Upper lobe of left lung (tissue), 6 donors: Measurements from ENCODE around the gene ATG7. TPM values are rescaled to one million over a fixed set of nuclear protein-coding genes. Genes with fewer than 3 reads are reported as not detected.

Experiments
- ATAC-seq, 2 donors: fragments of 200-7000 bp; cut with Tn5 transposase; one replicate each; pipeline ENCODE4 v1.9.1; 2022; ENCODE audit warnings: mild to moderate bottlenecking in 2 of 2, moderate library complexity in 2 of 2; ENCODE audit not compliant: low FRiP score in 2 of 2
- DNase-seq, 2 donors: peaks; one replicate each; pipeline ENCODE4 v3.0.0-alpha.2; 2019 to 2020
- H3K27ac ChIP-seq, 4 donors: fragments of 200-600 bp; sonication (generic); one replicate each; pipeline ENCODE4 v1.5.1; 2016 to 2019
- H3K27me3 ChIP-seq, 4 donors: fragments of 200-600 bp; sonication (generic); one replicate each; pipeline ENCODE4 v1.5.1; 2017 to 2019
- H3K36me3 ChIP-seq, 4 donors: fragments of 200-600 bp; sonication (generic); one replicate each; pipeline ENCODE4 v1.5.1; 2016 to 2019
- H3K4me1 ChIP-seq, 4 donors: fragments of 200-600 bp; sonication (generic); one replicate each; pipeline ENCODE4 v1.5.1; 2018 to 2019
- H3K4me3 ChIP-seq, 4 donors: fragments of 200-600 bp; sonication (generic); one replicate each; pipeline ENCODE4 v1.5.1; 2017 to 2019; ENCODE audit warnings: mild to moderate bottlenecking in 2 of 4, moderate library complexity in 1 of 4
- H3K9me3 ChIP-seq, 4 donors: fragments of 200-600 bp; sonication (generic); one replicate each; pipeline ENCODE4 v1.5.1; 2018 to 2019
- CTCF ChIP-seq, 6 experiments: fragments of 450-650 bp in 4 of 6; fragments of 200-600 bp in 2 of 6; sonication (generic) in 2 of 6; IDR thresholded peaks; one replicate each; pipeline ENCODE4 v1.5.1; 2016 to 2019; ENCODE audit warnings: antibody characterized with exemption in 6 of 6
- EP300 ChIP-seq, 4 donors: sonication (generic); formaldehyde crosslinking; IDR thresholded peaks; one replicate each; pipeline ENCODE4 v1.5.1; 2017; ENCODE audit warnings: antibody characterized with exemption in 4 of 4, control low read depth in 2 of 4
- POLR2A ChIP-seq, 4 donors: fragments of 450-650 bp; IDR thresholded peaks; one replicate each; pipeline ENCODE4 v1.5.1; 2016 to 2017; ENCODE audit warnings: antibody characterized with exemption in 4 of 4, mild to moderate bottlenecking in 2 of 4
- POLR2AphosphoS5 ChIP-seq, 2 donors: sonication (generic); formaldehyde crosslinking; IDR thresholded peaks; one replicate each; pipeline ENCODE4 v1.5.1; 2017; ENCODE audit warnings: antibody characterized with exemption in 2 of 2
- WGBS, 2 donors: methylation state at CpG; one replicate each; pipeline ENCODE4 v1.1.5; 2017 to 2018; 5-methylcytosine and 5-hydroxymethylcytosine counted together
- total RNA-seq, 6 donors: library from RNA; depleted of rRNA in 4 of 6; stranded (reverse); fragments of >200 nt in 4 of 6; gene quantifications; one replicate each; pipeline versions ENCODE4 v1.1.0 to v1.2.1, GENCODE V29; 2016 to 2021
- donor health status: DM: no; HTN: no; CAD: no; lungs with moderate emphysema.
- donor health status: DM: no; HTN: yes; CAD: no; lungs with severe emphysema.

ATG7 gene
- total RNA-seq, 6 donors from 2014 or later = 52.4 to 195 (median 74.1) TPM

GRCh38 chr3:11382146-11382745, 110.0 kb downstream of the ATG7 start:
- no peak for ATAC-seq
- Histone ChIP-seq H3K9me3 (no peaks in the 10 kb centered on the region), H3K4me3 (no peak overlapping the region), H3K27me3 (no peaks in the 10 kb centered on the region), H3K4me1 (peaks cover 10 to 20% (median 16%) of the 10 kb centered on the region in 4 donors), H3K36me3 (peaks cover 0 to 5% (median 3%) of the 10 kb centered on the region in 4 donors), H3K27ac (no peak overlapping the region)
- DNase-seq = no peak
- TF ChIP-seq POLR2AphosphoS5 (IDR thresholded peaks at IDR 0.05) (no peak), POLR2A (IDR thresholded peaks at IDR 0.05) (no peak), CTCF (IDR thresholded peaks at IDR 0.05) (no peak), EP300 (IDR thresholded peaks at IDR 0.05) (no peak)
- 91 to 92% methylated on average over 8 of the region's 8 CpGs for WGBS, 2 donors

- Histone ChIP-seq H3K4me3 (no peak overlapping the region), H3K36me3 (peaks cover 0 to 6% (median 3%) of the 10 kb centered on the region in 4 donors), H3K4me1 (peaks cover 10 to 20% (median 16%) of the 10 kb centered on the region in 4 donors), H3K9me3 (no peaks in the 10 kb centered on the region), H3K27me3 (no peaks in the 10 kb centered on the region), H3K27ac (no peak overlapping the region)
- TF ChIP-seq POLR2AphosphoS5 (IDR thresholded peaks at IDR 0.05) = no peak
- no peak for TF ChIP-seq POLR2A (IDR thresholded peaks at IDR 0.05)
- no peak for TF ChIP-seq EP300 (IDR thresholded peaks at IDR 0.05)
- TF ChIP-seq CTCF (IDR thresholded peaks at IDR 0.05) = no peak
- DNase-seq = no peak
- ATAC-seq = no peak
- 83 to 90% methylated on average over 2 of the region's 2 CpGs for WGBS, 2 donors
Observed at GRCh38 chr3:11384074-11384473, 111.9 kb downstream of the ATG7 start.

- no peaks in the 10 kb centered on the region for H3K9me3 ChIP-seq
- peak in 1 of 2 donors; percentile 46 for ATAC-seq
- DNase-seq = no peak
- WGBS, 2 donors = 92% methylated on average over 1 of the region's 1 CpG
- TF ChIP-seq CTCF (IDR thresholded peaks at IDR 0.05) (no peak), POLR2A (IDR thresholded peaks at IDR 0.05) (no peak), POLR2AphosphoS5 (IDR thresholded peaks at IDR 0.05) (no peak), EP300 (IDR thresholded peaks at IDR 0.05) (no peak)
- peaks cover 5 to 14% (median 13%) of the 10 kb centered on the region in 4 donors for H3K4me1 ChIP-seq
- no peak overlapping the region for H3K27ac ChIP-seq
- no peaks in the 10 kb centered on the region for H3K27me3 ChIP-seq
- no peak overlapping the region for H3K4me3 ChIP-seq
- peaks cover 0 to 6% (median 2%) of the 10 kb centered on the region in 4 donors for H3K36me3 ChIP-seq
Observed at GRCh38 chr3:11385326-11385725, 113.1 kb downstream of the ATG7 start.

GRCh38 chr3:11385891-11386290, 113.7 kb downstream of the ATG7 start:
- no peak for DNase-seq
- no peak for TF ChIP-seq POLR2A (IDR thresholded peaks at IDR 0.05)
- TF ChIP-seq EP300 (IDR thresholded peaks at IDR 0.05) = no peak
- no peak for TF ChIP-seq POLR2AphosphoS5 (IDR thresholded peaks at IDR 0.05)
- TF ChIP-seq CTCF (IDR thresholded peaks at IDR 0.05) = no peak
- WGBS, 2 donors = 65 to 66% methylated on average over 4 of the region's 4 CpGs

More at GRCh38 chr3:11385891-11386290, 113.7 kb downstream of the ATG7 start:
- ATAC-seq = peak in 1 of 2 donors; percentile 43
- Histone ChIP-seq H3K4me3 (no peak overlapping the region), H3K36me3 (peaks cover 0 to 6% (median 2%) of the 10 kb centered on the region in 4 donors), H3K27me3 (no peaks in the 10 kb centered on the region), H3K27ac (no peak overlapping the region), H3K4me1 (peaks cover 4 to 12% (median 10%) of the 10 kb centered on the region in 4 donors), H3K9me3 (no peaks in the 10 kb centered on the region)
